MM.1S (cell line): Measurements from ENCODE around the gene CACNG4.

Experiments used
- EZH2 ChIP-seq: fragments of 300-600 bp; sonication (generic); optimal IDR thresholded peaks from 2 replicates; pipeline ENCODE3; 2017; ENCODE audit warnings: low read depth, mild to moderate bottlenecking, antibody characterized with exemption, low read length, mixed read lengths
- TF ChIP-seq, protein P1 (sequence below): fragments of 300-600 bp; sonication (generic); IDR thresholded peaks from 2 replicates; pipeline ENCODE4 v1.5.1; 2016; ENCODE audit warnings: antibody characterized with exemption, low read length, mixed read lengths

DNA sequence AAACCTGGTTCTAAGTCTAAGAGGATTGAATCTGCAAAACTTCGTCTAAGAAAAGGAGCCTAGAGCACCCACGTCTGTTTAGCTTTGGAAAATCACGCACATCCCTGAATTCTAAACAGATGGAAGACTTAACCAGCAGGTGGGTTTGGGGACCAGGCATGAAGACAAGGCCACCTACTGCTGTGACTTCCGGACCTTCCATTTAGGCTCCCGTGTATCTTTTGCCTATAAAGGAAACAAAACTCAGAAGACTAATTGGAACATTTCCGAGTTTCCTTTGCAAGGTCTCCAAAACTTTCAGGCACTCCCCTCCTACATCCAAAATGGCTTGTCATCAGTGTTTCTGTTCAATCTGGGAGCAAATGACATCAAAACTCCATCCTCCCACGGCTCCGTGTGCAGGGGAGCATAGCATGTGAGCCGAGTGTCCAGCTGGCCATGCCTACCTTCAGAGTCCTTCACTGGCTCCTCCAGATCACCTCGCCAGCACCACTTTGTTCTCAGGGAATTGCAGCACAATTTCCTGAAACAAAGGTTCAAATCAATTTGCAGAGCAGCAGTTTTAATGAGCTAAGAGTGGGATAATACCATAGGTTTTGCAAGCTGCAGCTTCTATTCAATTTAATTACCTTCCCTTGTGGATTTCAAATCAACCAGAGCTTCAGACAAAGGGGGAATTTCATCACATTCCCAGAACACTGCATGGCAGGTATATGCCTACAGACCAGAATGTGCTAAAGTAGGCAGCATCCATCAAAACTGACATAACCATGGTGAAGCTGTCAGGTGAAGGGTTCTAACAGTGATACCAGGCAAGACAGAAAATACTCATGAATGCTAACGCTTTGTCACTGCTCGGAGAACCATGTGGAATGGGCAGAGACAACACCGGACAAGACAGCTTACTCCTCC lies 103.3 kb downstream of the CACNG4 start:
- TF ChIP-seq, protein P1, sequence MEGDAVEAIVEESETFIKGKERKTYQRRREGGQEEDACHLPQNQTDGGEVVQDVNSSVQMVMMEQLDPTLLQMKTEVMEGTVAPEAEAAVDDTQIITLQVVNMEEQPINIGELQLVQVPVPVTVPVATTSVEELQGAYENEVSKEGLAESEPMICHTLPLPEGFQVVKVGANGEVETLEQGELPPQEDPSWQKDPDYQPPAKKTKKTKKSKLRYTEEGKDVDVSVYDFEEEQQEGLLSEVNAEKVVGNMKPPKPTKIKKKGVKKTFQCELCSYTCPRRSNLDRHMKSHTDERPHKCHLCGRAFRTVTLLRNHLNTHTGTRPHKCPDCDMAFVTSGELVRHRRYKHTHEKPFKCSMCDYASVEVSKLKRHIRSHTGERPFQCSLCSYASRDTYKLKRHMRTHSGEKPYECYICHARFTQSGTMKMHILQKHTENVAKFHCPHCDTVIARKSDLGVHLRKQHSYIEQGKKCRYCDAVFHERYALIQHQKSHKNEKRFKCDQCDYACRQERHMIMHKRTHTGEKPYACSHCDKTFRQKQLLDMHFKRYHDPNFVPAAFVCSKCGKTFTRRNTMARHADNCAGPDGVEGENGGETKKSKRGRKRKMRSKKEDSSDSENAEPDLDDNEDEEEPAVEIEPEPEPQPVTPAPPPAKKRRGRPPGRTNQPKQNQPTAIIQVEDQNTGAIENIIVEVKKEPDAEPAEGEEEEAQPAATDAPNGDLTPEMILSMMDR = no peak
- TF ChIP-seq EZH2 = no peak
